PFSK-1 (cell line): Measurements from ENCODE around the gene PRKN.

Source experiments
- FOXP2 ChIP-seq: optimal IDR thresholded peaks from 2 replicates; pipeline ENCODE3; 2011; ENCODE audit warnings: borderline replicate concordance, control low read depth, inconsistent platforms; ENCODE audit not compliant: insufficient read depth; ENCODE audit errors: extremely low read length, extremely low read depth
- POLR2AphosphoS5 ChIP-seq: IDR thresholded peaks from 2 replicates; pipeline ENCODE4 v1.6.1; 2012; ENCODE audit warnings: low read depth, mild to moderate bottlenecking, control low read depth, low read length, moderate library complexity
- REST ChIP-seq, 2 experiments: IDR thresholded peaks; 2 replicates each; pipeline versions ENCODE4 v1.6.1 to v1.8.0; 2011 to 2012; ENCODE audit warnings: low read depth in 2 of 2, low read length in 2 of 2, control low read depth in 1 of 2, inconsistent platforms in 1 of 2, mild to moderate bottlenecking in 1 of 2, moderate library complexity in 1 of 2; ENCODE audit not compliant: insufficient read depth in 1 of 2
- SIN3A ChIP-seq: IDR thresholded peaks from 2 replicates; pipeline ENCODE4 v1.6.1; 2012; ENCODE audit warnings: mild to moderate bottlenecking, low read length, moderate library complexity, borderline replicate concordance; ENCODE audit not compliant: insufficient read depth
- TAF1 ChIP-seq: IDR thresholded peaks from 2 replicates; pipeline ENCODE4 v1.6.1; 2012; ENCODE audit warnings: low read length, control low read depth, borderline replicate concordance; ENCODE audit not compliant: insufficient read depth

PRKN gene

GRCh38 chr6:161682982-161683381 lies 1044.6 kb downstream of the PRKN start:
- TF ChIP-seq FOXP2: no peak
- no peak for TF ChIP-seq POLR2AphosphoS5
- no peak for TF ChIP-seq TAF1
- no peak for TF ChIP-seq SIN3A
- TF ChIP-seq REST (IDR thresholded peaks at IDR 0.05; ENCODE audit: insufficient read depth in 1 of 2, low read depth in 2 of 2, low read length in 2 of 2): no peak

GRCh38 chr6:161679980-161680538 lies 1047.5 kb downstream of the PRKN start:
- TF ChIP-seq SIN3A: no peak
- no peak for TF ChIP-seq POLR2AphosphoS5
- TF ChIP-seq REST (IDR thresholded peaks at IDR 0.05; ENCODE audit: insufficient read depth in 1 of 2, low read depth in 2 of 2, low read length in 2 of 2): no peak
- no peak for TF ChIP-seq FOXP2

- no peak for TF ChIP-seq POLR2AphosphoS5
- no peak for TF ChIP-seq REST (IDR thresholded peaks at IDR 0.05; ENCODE audit: insufficient read depth in 1 of 2, low read depth in 2 of 2, low read length in 2 of 2)
- TF ChIP-seq SIN3A: no peak
- no peak for TF ChIP-seq FOXP2
- no peak for TF ChIP-seq TAF1
Measured at GRCh38 chr6:161677188-161677587, 1050.4 kb downstream of the PRKN start.

- TF ChIP-seq POLR2AphosphoS5 (no peak), TAF1 (no peak), FOXP2 (no peak), SIN3A (no peak), REST (IDR thresholded peaks at IDR 0.05; ENCODE audit: insufficient read depth in 1 of 2, low read depth in 2 of 2, low read length in 2 of 2) (no peak)
Measured at GRCh38 chr6:161676586-161676985, 1051.0 kb downstream of the PRKN start.

GRCh38 chr6:161674930-161675682 lies 1052.5 kb downstream of the PRKN start:
- TF ChIP-seq SIN3A (no peak), TAF1 (no peak), POLR2AphosphoS5 (no peak), FOXP2 (no peak), REST (IDR thresholded peaks at IDR 0.05; ENCODE audit: insufficient read depth in 1 of 2, low read depth in 2 of 2, low read length in 2 of 2) (no peak)
